ENCODE measurements around the gene FADS2.

FADS2 gene

DNA sequence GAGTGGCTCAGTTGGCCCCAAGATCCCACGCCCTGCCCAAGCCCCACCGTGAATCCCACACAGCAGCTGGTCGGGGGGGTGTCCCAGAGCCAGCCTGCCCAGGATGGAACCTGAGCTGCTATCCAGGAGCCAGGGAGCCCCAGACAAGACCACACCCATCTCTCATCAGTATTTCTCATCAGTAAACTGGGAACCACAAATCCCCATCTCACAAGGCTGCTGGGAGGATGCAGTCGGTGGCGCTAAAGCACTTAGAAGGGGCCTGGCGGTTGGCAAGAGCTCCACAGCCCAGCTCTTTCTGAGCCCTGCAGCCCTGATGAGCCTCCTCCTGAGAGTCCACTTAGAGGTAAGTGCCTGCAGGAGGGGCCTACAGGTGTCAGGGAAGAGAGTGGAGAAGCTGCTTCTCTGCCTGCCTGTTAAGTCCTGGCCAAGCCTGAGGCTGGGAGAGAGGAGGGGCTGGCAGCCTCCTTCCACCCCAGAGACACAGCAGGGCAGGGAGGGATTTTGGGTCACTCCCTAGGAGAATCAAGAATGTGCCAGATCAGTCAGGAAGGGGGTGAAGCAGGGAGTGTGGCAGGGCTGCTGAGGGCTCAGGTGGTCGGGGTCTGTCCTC is 57.2 kb downstream of the FADS2 start:
- TF ChIP-seq, protein P1, sequence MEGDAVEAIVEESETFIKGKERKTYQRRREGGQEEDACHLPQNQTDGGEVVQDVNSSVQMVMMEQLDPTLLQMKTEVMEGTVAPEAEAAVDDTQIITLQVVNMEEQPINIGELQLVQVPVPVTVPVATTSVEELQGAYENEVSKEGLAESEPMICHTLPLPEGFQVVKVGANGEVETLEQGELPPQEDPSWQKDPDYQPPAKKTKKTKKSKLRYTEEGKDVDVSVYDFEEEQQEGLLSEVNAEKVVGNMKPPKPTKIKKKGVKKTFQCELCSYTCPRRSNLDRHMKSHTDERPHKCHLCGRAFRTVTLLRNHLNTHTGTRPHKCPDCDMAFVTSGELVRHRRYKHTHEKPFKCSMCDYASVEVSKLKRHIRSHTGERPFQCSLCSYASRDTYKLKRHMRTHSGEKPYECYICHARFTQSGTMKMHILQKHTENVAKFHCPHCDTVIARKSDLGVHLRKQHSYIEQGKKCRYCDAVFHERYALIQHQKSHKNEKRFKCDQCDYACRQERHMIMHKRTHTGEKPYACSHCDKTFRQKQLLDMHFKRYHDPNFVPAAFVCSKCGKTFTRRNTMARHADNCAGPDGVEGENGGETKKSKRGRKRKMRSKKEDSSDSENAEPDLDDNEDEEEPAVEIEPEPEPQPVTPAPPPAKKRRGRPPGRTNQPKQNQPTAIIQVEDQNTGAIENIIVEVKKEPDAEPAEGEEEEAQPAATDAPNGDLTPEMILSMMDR (IDR thresholded peaks at IDR 0.05), result no peak
- no peak overlapping the region for H3K9ac ChIP-seq
- no peaks in the 10 kb centered on the region for H3K27me3 ChIP-seq (ENCODE audit: control insufficient read depth, insufficient read depth, low read length)
- no peaks in the 10 kb centered on the region for H3K36me3 ChIP-seq (ENCODE audit: control insufficient read depth, insufficient read depth, low read length)
- H3K4me2 ChIP-seq (ENCODE audit: low read length), result no peak overlapping the region
- no peaks in the 10 kb centered on the region for H3K9me3 ChIP-seq (ENCODE audit: control insufficient read depth, low read length)
- H3K79me2 ChIP-seq, result no peaks in the 10 kb centered on the region
- no peak overlapping the region for H3K27ac ChIP-seq
- H3K4me1 ChIP-seq, result no peaks in the 10 kb centered on the region
- H2AFZ ChIP-seq, result no peak overlapping the region
- no peak overlapping the region for H3K4me3 ChIP-seq (ENCODE audit: low read depth, low read length)

DNA sequence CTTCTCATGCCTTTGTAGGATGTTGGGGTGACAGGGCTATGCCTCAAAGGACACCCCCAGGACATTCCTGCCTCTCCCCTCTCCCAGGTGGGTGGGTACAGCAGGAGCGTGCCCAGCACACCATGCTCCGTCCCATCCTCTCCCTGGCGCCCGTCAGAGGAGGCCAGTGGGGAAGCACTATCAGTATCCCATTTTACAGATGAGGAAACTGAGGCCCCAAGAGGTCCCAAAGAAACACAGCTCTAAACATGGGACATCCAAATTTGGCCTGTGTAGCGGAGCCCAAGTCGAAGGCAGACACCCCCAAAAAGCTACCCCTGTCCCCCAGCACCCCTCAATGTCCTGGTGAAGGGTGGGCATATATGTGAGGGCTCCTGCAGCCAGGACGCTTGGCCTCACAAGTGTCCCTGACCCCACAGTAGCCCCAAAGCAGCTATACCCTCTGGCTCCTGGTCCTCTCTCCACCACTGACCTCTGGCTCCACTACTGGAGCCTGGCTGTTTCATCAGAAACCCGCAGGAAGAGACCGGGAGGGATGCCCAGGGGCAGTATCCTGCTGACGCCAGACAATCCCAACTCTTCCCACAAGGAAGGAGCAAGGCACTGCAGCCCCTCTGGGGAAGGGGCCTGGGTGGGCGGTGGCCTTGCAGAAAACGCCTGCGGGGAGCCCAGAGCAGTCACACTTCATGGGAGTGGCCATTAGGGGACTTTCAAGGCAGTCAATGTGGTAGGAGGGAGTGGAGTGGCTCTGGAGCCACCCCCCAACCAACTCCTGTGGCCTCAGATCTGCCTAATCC is 57.9 kb downstream of the FADS2 start:
- no peaks in the 10 kb centered on the region for H3K27me3 ChIP-seq (ENCODE audit: control insufficient read depth, insufficient read depth, low read length)
- no peaks in the 10 kb centered on the region for H3K79me2 ChIP-seq
- no peak overlapping the region for H3K9ac ChIP-seq
- H3K4me1 ChIP-seq, result no peaks in the 10 kb centered on the region
- no peak overlapping the region for H3K4me3 ChIP-seq (ENCODE audit: low read depth, low read length)
- H3K4me2 ChIP-seq (ENCODE audit: low read length), result no peak overlapping the region
- no peak overlapping the region for H2AFZ ChIP-seq
- TF ChIP-seq, protein P1 (IDR thresholded peaks at IDR 0.05), result no peak
- no peaks in the 10 kb centered on the region for H3K36me3 ChIP-seq (ENCODE audit: control insufficient read depth, insufficient read depth, low read length)
- H3K27ac ChIP-seq, result no peak overlapping the region
- no peaks in the 10 kb centered on the region for H3K9me3 ChIP-seq (ENCODE audit: control insufficient read depth, low read length)

GRCh38 chr11:61886643-61887042 is 58.5 kb downstream of the FADS2 start:
- Histone ChIP-seq H3K27me3 (ENCODE audit: control insufficient read depth, insufficient read depth, low read length) (no peaks in the 10 kb centered on the region), H3K4me2 (ENCODE audit: low read length) (no peak overlapping the region), H3K36me3 (ENCODE audit: control insufficient read depth, insufficient read depth, low read length) (no peaks in the 10 kb centered on the region), H3K4me1 (no peaks in the 10 kb centered on the region), H3K79me2 (no peaks in the 10 kb centered on the region), H2AFZ (no peak overlapping the region), H3K27ac (no peak overlapping the region), H3K4me3 (ENCODE audit: low read depth, low read length) (no peak overlapping the region), H3K9me3 (ENCODE audit: control insufficient read depth, low read length) (no peaks in the 10 kb centered on the region), H3K9ac (no peak overlapping the region)
- TF ChIP-seq, protein P1 (IDR thresholded peaks at IDR 0.05), result no peak

DNA sequence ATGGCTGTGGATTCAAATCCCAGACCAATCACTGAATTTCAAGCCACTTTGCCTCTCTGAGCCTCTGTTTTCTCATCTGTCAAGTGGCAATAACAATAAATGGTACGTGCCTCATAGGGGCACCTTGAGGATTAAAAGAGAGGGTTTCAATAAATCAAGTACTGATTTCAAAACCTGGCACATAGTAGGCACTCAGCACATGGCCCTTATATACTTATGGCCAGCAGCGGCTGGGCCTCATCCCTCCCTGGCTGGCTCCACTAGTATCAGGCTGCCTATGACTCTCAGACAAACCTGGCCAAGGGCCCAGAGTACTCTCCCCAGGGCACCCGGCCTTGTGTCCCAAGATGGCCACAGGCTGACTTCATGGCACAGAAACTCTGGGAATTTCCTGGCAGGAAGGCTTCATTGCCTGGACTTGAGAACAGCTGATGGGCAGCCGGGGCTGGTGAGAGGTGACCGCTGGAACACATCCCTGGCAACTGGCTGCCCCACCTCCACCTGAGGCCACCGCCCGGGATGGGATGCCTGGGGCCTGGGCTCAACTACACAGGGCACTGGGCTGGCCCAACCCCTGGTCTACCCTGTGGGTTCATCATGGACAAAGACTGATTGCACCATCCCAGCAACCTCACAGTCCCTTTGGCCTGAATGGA is 59.9 kb downstream of the FADS2 start:
- Histone ChIP-seq H3K79me2 (no peaks in the 10 kb centered on the region), H3K36me3 (ENCODE audit: control insufficient read depth, insufficient read depth, low read length) (no peaks in the 10 kb centered on the region), H3K27me3 (ENCODE audit: control insufficient read depth, insufficient read depth, low read length) (no peaks in the 10 kb centered on the region), H3K4me1 (no peaks in the 10 kb centered on the region), H3K27ac (no peak overlapping the region), H3K9ac (no peak overlapping the region), H2AFZ (no peak overlapping the region), H3K4me2 (ENCODE audit: low read length) (no peak overlapping the region), H3K9me3 (ENCODE audit: control insufficient read depth, low read length) (no peaks in the 10 kb centered on the region), H3K4me3 (ENCODE audit: low read depth, low read length) (no peak overlapping the region)
- TF ChIP-seq, protein P1 (IDR thresholded peaks at IDR 0.05), result no peak
